GM18873 (cell line): ENCODE data around the gene WBP1.
"Not testable (repeated sequence)": the region's sequence is repeated elsewhere in the genome, so short reads cannot be mapped to it uniquely, and the experiment has no call there.

Source experiments
- ATAC-seq: cut with Tn5 transposase; IDR thresholded peaks from one replicate; pipeline ENCODE4 v1.9.1; 2021; ENCODE audit warnings: mild to moderate bottlenecking, moderate library complexity, moderate number of reproducible peaks; ENCODE audit not compliant: unreplicated experiment, low FRiP score

The WBP1 gene

DNA sequence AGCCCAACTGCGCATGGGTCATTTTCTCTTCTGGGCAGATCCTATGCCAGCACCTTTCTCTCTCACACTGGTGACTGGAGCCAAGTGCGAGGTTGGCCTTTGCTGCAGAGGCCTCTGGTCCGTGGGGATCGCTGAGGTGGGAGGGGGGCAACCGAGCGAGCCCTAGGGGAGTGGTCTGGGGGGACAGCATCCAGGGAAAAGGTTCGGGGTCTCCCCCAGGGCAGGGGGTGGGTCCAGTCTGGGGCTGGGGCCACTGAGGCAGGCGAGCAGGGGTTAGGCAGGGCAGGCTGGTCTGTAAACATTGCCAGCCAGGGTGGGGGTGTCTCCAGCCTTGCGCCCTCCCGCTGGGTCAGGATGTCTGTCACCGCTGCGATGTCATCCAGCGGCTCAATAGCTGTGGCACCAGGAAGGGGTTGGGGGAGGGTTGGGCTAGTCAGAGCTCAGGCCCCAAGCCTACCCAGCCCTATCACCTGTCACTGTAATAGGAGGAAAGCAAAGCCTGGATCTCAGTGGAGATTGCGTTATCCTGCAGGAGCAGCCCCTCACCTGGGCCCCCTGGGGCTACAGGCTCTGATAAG is 32.0 kb upstream of the WBP1 start:
- no peak for ATAC-seq

DNA sequence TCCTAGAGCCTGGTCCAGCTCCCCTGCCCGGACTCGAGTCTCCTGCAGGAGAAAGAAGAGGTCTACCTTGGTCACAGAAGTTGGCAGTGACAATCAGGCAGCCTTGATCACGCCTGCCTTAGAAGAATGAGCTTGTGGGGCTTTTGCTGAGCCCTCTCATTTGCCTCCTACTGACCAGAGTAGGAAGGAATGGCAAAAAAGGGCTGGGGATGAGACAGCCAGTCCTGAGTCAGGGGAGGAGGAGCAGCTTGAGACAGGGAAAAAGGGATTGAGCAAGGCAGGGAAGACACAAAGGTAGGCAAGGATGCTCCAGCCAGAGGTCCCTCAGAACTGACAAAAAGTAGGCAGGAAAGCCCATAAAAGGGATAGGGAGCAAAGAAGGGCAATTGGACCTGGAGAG is 30.7 kb upstream of the WBP1 start:
- no peak for ATAC-seq

- no peak for ATAC-seq
Observed at GRCh38 chr2:74428675-74429074, 29.6 kb upstream of the WBP1 start.

DNA sequence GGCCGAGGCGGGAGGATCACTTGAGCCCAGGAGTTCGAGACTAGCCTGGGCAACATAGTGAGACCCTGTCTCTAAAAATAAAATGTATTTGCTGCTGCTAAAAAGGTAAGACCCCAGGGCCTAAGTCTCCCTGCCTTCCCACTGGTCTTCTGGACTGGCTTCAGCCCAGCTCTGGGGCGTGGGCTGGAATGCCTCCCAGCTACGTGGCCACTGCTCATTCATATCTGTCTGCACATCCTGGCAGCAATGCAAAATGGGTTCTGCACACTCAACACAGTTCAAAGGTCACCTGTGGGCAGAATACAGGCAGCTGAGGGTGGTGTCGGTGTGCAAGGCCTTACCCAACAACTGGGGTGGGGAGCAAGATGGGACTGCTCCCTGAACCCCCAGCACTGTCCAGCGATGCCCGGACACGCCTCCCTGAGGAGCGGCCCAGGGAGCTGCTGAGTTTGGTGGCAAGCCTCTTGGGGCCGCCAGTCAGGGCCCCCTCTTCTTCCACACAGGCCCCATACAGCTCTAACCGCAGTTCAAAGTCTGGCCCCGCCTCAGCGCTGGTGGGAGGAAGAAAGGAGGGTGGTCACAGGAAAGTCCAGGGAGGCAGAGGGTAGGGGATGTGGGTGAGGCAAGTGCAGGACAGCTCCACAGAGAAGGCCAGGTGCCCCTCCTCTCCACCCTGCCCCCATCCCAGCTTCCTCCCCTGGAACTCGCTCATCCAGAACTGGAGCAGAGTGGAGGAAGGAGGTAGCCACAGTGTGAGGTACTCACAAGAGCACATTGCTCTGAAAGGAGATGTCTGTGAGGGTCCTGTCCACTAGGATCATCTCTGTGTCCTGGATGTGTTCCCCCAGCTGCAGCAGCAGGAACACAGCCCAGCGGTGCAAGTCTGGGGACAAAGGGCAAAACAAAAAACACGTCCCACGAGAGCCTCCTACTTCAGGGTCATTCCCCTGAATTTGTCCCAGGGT is 28.5 kb upstream of the WBP1 start:
- no peak for ATAC-seq

- ATAC-seq: no peak
Observed at GRCh38 chr2:74430502-74430901, 27.7 kb upstream of the WBP1 start.

- no peak for ATAC-seq
Observed at GRCh38 chr2:74436111-74436805, 22.0 kb upstream of the WBP1 start.

GRCh38 chr2:74436848-74437695 is 21.2 kb upstream of the WBP1 start:
- no peak for ATAC-seq

- ATAC-seq: no peak
Observed at GRCh38 chr2:74438248-74438647, 20.0 kb upstream of the WBP1 start.

GRCh38 chr2:74439373-74439772 is 18.9 kb upstream of the WBP1 start:
- ATAC-seq: no peak

GRCh38 chr2:74439803-74440377 is 18.3 kb upstream of the WBP1 start:
- ATAC-seq: no peak

DNA sequence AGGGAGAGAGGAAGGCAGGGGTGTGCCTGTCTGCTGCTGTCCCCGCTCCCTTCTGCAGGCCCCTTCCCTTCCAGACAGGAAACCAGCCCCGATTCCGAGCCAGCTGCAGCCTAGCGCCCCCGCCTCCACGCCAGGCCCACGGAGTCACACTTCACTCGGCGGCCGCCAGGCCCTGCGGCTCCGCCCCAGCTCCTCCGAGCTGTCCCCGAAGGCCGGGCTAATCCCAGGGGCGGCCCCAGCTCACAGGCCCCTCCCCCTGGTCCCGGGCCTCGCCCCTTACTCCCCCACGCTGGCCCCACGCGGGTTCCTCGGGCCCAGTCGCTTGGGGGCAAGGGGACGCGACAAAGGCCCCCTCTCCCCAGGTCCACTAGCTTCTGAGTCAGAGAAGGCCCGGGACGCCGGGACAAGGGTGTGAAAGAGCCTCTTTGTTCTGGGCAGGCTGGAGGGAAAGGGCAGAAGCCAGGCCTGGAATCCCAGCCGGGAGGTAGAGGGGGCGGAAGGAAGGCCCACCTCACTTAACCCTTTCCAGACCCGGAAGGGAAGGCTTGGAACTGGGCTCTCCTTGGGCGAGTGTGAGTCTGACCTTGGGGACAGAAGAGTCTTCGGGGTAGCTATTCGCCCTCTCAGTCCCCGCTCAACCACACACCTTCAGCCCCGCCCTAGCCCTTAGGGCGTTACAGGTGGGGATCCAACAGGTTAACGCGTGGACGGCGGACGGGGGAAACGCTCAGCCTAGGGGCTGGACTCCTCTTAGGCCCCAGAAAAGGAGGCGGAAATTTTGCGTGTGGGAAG is 17.7 kb upstream of the WBP1 start:
- ATAC-seq: peak; percentile 66

- ATAC-seq: no peak
Observed at GRCh38 chr2:74441170-74441689, 17.0 kb upstream of the WBP1 start.

- no peak for ATAC-seq
Observed at GRCh38 chr2:74441690-74442482, 16.4 kb upstream of the WBP1 start, which contains the start of gene RTKN. RTKN (minus strand) TSS chr2:74441937; CDS start chr2:74441816, 121 bp downstream.

DNA sequence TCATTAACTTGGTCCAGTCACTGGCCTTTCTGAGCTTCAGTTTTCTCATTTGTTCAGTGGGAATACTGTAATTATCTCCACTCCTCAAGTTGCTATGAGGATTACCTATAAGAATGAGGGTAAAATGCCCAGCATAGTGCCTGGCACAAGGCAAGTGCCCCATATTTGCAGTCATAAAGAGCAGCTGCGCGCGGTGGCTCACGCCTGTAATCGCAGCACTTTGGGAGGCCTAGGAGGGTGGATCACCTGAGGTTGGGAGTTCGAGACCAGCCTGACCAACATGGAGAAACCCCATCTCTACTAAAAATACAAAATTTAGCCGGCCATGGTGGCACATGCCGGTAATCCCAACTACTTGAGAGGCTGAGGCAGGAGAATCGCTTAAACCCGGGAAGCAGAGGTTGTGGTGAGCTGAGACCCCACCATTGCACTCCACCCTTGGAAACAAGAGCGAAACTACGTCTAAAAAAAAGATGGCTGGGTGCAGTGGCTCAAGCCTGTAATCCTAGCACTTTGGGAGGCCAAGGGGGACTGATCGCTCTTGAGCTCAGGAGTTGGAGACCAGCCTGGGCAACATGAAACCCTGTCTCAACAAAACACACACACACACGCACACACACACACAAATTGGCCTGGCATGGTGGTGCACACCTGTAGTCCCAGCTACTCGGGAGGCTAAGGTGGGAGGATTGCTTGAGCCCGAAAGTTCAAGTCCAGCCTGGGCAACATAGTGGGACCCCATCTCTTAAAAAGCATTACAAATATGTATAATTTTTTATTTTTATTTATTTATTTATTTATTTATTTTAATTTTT is 15.5 kb upstream of the WBP1 start:
- ATAC-seq: not testable (repeated sequence)

- no peak for ATAC-seq
Observed at GRCh38 chr2:74444498-74445318, 13.5 kb upstream of the WBP1 start.

GRCh38 chr2:74447230-74447999 is 10.8 kb upstream of the WBP1 start:
- no peak for ATAC-seq
